Stimulated activated naive CD8-positive, alpha-beta T cell treated with anti-CD3 and anti-CD28 coated beads, Interleukin-15, Interleukin-2, amounts not matched to agents 100 ng/mL and 50 ng/mL, for 24 hours (primary cell): Measurements from ENCODE around the gene ASPG.
"Not testable (repeated sequence)": the region's sequence is repeated elsewhere in the genome, so short reads cannot be mapped to it uniquely, and the experiment has no call there.

Source experiments
- H3K27ac Mint-ChIP-seq: one replicate; pipeline ENCODE4 v1.8.0; 2021; ENCODE audit warnings: mild to moderate bottlenecking, mixed read lengths
- H3K27me3 Mint-ChIP-seq: one replicate; pipeline ENCODE4 v1.8.0; 2021; ENCODE audit warnings: mixed read lengths
- H3K36me3 Mint-ChIP-seq: one replicate; pipeline ENCODE4 v1.8.0; 2021; ENCODE audit warnings: low read depth, mixed read lengths
- H3K4me1 Mint-ChIP-seq: one replicate; pipeline ENCODE4 v1.8.0; 2021; ENCODE audit warnings: low read depth, mixed read lengths
- H3K4me3 Mint-ChIP-seq: one replicate; pipeline ENCODE4 v1.8.0; 2021; ENCODE audit warnings: mild to moderate bottlenecking, mixed read lengths
- H3K9me3 Mint-ChIP-seq: one replicate; pipeline ENCODE4 v1.8.0; 2021; ENCODE audit warnings: mixed read lengths

Gene ASPG

GRCh38 chr14:104153394-104153755 is 67.9 kb downstream of the ASPG start:
- not testable (repeated sequence) for H3K27ac Mint-ChIP-seq, H3K36me3 Mint-ChIP-seq, H3K27me3 Mint-ChIP-seq, H3K9me3 Mint-ChIP-seq, H3K4me3 Mint-ChIP-seq, H3K4me1 Mint-ChIP-seq

- H3K4me3 Mint-ChIP-seq: no peak overlapping the region
- H3K27ac Mint-ChIP-seq: no peak overlapping the region
- H3K36me3 Mint-ChIP-seq: no peaks in the 10 kb centered on the region
- H3K4me1 Mint-ChIP-seq: no peaks in the 10 kb centered on the region
- H3K27me3 Mint-ChIP-seq: no peaks in the 10 kb centered on the region
- no peaks in the 10 kb centered on the region for H3K9me3 Mint-ChIP-seq
Observed at GRCh38 chr14:104154246-104154645, 68.7 kb downstream of the ASPG start.

- Mint-ChIP-seq H3K4me1 (no peaks in the 10 kb centered on the region), H3K4me3 (no peak overlapping the region), H3K36me3 (no peaks in the 10 kb centered on the region), H3K27me3 (no peaks in the 10 kb centered on the region), H3K9me3 (no peaks in the 10 kb centered on the region), H3K27ac (no peak overlapping the region)
Observed at GRCh38 chr14:104155513-104155912, 70.0 kb downstream of the ASPG start.

DNA sequence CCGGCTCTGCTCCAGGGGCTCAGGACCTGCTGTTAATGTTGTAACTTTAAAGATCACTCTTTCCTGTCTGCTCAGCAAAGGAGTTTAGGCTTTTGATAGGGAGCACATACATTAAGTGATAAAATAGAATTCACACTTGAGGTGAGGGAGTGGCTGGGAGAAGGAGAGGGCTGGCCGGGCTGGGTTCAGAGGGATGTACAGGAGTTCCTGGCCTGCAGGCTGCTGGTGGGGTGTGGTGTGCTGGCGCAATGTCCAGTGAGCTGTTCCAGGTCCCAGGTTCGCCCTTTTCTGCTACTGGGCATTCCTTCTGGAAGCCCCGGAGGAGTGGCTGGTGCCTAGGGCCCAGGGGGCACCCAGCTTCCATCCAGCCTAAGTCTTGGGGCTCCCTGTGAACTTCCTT is 70.6 kb downstream of the ASPG start:
- no peak overlapping the region for H3K27ac Mint-ChIP-seq
- no peak overlapping the region for H3K4me3 Mint-ChIP-seq
- H3K4me1 Mint-ChIP-seq: no peaks in the 10 kb centered on the region
- H3K27me3 Mint-ChIP-seq: no peaks in the 10 kb centered on the region
- no peaks in the 10 kb centered on the region for H3K36me3 Mint-ChIP-seq
- no peaks in the 10 kb centered on the region for H3K9me3 Mint-ChIP-seq

- no peaks in the 10 kb centered on the region for H3K4me1 Mint-ChIP-seq
- no peak overlapping the region for H3K27ac Mint-ChIP-seq
- H3K27me3 Mint-ChIP-seq: no peaks in the 10 kb centered on the region
- H3K9me3 Mint-ChIP-seq: no peaks in the 10 kb centered on the region
- no peak overlapping the region for H3K4me3 Mint-ChIP-seq
- H3K36me3 Mint-ChIP-seq: no peaks in the 10 kb centered on the region
Observed at GRCh38 chr14:104157016-104157928, 71.8 kb downstream of the ASPG start.

DNA sequence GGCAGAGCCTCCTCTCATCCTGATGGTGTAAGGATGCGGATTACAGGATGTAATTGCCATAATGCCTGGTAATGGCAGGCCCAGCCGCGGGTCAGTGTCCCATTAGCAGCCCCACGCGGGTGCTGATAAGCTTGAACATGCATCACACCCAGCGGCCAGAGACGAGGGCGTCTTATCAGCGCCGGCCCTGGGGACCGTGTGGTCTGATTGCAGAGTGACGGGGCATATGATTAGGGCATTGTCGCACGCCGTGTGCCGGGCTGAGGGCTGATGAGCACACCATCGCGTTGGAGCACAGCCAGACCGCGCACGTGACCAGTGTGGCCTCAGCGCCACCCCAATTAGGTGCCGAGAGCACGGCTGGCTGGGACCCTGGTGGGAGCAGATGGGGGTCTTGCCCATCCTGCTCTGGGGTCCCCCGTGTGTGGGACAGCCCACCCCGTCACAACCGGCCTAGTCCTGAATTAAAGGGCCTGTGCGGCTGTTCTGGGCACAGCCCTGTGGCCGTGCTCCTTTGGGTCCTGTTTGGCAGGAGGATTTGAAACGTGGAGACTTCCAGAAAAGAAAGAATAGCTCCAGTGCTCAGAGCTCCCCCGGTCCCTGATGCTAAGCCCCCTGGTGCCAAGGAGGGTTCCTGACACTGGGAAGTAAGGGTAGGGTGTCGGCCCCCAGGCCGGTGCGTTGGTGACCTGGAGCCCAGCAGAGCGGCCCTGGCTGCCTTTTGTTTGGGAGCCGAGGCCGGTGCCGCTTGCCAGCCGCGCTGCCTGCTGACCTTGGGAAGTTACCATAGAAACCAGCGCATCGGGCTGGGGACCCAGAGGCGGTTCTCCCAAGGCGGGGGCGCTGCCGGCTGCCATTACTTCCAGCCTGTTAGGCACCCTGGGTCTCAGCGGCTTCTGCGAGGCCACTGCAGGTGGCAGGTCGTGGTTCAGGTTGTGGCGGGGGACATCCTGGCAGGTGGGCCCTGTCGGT is 73.6 kb downstream of the ASPG start:
- Mint-ChIP-seq H3K27ac (no peak overlapping the region), H3K36me3 (no peaks in the 10 kb centered on the region), H3K9me3 (no peaks in the 10 kb centered on the region), H3K4me3 (no peak overlapping the region), H3K4me1 (no peaks in the 10 kb centered on the region), H3K27me3 (no peaks in the 10 kb centered on the region)

DNA sequence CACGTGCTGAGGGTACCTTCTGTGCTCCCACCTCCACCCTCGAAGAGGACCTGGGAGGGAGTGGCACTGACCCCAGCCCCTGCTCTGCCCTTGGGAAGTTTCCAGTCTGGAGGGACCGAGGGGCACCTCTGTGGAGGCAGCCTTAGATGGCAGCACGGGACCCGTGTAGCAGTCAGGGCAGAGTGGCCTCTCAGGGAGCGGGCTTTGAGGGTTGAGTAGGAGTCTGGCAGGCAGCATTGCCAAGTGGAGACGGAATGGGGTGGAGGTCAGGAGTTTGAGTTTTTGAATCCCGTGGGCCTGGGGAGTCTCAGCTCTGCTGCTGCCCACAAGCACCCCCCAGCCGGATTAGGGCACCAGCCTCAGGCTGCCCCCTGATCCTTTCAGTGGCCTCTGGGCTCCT is 74.5 kb downstream of the ASPG start:
- no peaks in the 10 kb centered on the region for H3K27me3 Mint-ChIP-seq
- no peak overlapping the region for H3K4me3 Mint-ChIP-seq
- no peaks in the 10 kb centered on the region for H3K9me3 Mint-ChIP-seq
- no peaks in the 10 kb centered on the region for H3K4me1 Mint-ChIP-seq
- H3K36me3 Mint-ChIP-seq: no peaks in the 10 kb centered on the region
- H3K27ac Mint-ChIP-seq: no peak overlapping the region

- H3K27me3 Mint-ChIP-seq: no peaks in the 10 kb centered on the region
- no peak overlapping the region for H3K4me3 Mint-ChIP-seq
- no peaks in the 10 kb centered on the region for H3K4me1 Mint-ChIP-seq
- no peak overlapping the region for H3K27ac Mint-ChIP-seq
- H3K9me3 Mint-ChIP-seq: no peaks in the 10 kb centered on the region
- no peaks in the 10 kb centered on the region for H3K36me3 Mint-ChIP-seq
Observed at GRCh38 chr14:104161602-104162367, 76.3 kb downstream of the ASPG start.

- Mint-ChIP-seq H3K27me3 (no peaks in the 10 kb centered on the region), H3K4me3 (no peak overlapping the region), H3K27ac (no peak overlapping the region), H3K9me3 (no peaks in the 10 kb centered on the region), H3K36me3 (no peaks in the 10 kb centered on the region), H3K4me1 (no peaks in the 10 kb centered on the region)
Observed at GRCh38 chr14:104162495-104162894, 77.0 kb downstream of the ASPG start.

DNA sequence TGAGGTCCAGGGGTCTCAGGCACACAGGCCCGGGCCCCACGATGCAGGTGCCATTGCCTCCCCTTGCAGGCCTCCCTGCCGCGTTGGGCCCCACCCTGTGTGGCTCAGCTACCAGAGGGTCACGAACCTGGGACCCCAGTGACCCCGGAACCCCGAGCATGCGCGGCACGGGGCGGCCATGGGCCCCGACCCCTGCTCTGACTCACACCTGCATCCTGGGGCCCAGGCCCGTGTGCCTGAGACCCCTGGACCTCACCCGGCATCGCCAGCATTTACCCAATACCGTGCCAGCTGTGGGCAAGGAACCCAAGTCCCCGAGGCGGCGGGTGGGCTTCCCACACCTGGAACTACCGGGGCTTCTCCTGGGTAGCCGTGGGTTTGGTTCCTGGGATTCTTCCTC is 78.0 kb downstream of the ASPG start:
- Mint-ChIP-seq H3K9me3 (no peaks in the 10 kb centered on the region), H3K27me3 (no peaks in the 10 kb centered on the region), H3K4me1 (no peaks in the 10 kb centered on the region), H3K4me3 (no peak overlapping the region), H3K36me3 (no peaks in the 10 kb centered on the region), H3K27ac (no peak overlapping the region)

GRCh38 chr14:104164041-104164440 is 78.5 kb downstream of the ASPG start:
- H3K27ac Mint-ChIP-seq: no peak overlapping the region
- H3K27me3 Mint-ChIP-seq: no peaks in the 10 kb centered on the region
- H3K4me3 Mint-ChIP-seq: no peak overlapping the region
- no peaks in the 10 kb centered on the region for H3K4me1 Mint-ChIP-seq
- no peaks in the 10 kb centered on the region for H3K36me3 Mint-ChIP-seq
- H3K9me3 Mint-ChIP-seq: no peaks in the 10 kb centered on the region

DNA sequence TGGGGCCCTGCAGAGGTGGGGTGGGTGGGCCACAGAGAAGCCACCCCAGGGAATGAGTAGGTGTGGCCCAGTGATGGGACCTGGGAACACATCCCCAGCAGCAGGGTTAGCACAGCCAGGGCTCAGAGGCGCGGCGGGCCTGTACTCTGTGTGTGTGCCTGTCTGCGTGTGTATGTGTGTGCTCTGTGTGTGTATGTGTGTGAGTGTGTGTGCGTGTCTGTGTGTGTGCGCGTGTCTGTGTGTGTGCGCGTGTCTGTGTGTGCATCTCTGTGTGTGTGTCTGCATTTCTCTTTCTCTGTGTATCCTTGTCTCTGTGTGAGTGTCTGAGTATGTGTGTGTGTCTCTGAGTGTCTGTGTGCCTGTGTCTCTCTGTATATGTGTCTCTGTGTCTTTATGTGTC is 79.0 kb downstream of the ASPG start:
- Mint-ChIP-seq H3K36me3 (no peaks in the 10 kb centered on the region), H3K4me1 (no peaks in the 10 kb centered on the region), H3K27ac (no peak overlapping the region), H3K27me3 (no peaks in the 10 kb centered on the region), H3K4me3 (no peak overlapping the region), H3K9me3 (no peaks in the 10 kb centered on the region)
